Inflammatory macrophage treated with lipopolysaccharide for 4 hours (primary cell): Measurements from ENCODE around the gene ETFDH.

Experiments
- DNase-seq: peaks from one replicate; pipeline ENCODE4 v3.0.0-alpha.2; 2020

ETFDH gene

GRCh38 chr4:158671915-158672806 lies at the start of gene ETFDH:
ETFDH (plus strand) TSS chr4:158672296; CDS start chr4:158672457, 161 bp downstream.
- DNase-seq = peak; percentile 100

- peak; percentile 74 for DNase-seq
Observed at GRCh38 chr4:158624889-158625478, 47.1 kb upstream of the ETFDH start.

GRCh38 chr4:158625544-158625943 lies 46.6 kb upstream of the ETFDH start:
- no peak for DNase-seq

- no peak for DNase-seq
Observed at GRCh38 chr4:158630893-158631292, 41.2 kb upstream of the ETFDH start.

GRCh38 chr4:158636619-158637018 lies 35.5 kb upstream of the ETFDH start:
- no peak for DNase-seq

- DNase-seq = no peak
Observed at GRCh38 chr4:158644356-158644755, 27.7 kb upstream of the ETFDH start.

GRCh38 chr4:158644760-158645159 lies 27.3 kb upstream of the ETFDH start:
- DNase-seq = no peak

GRCh38 chr4:158649111-158649680 lies 22.9 kb upstream of the ETFDH start:
- DNase-seq = no peak

- peak; percentile 32 for DNase-seq
Observed at GRCh38 chr4:158652920-158653319, 19.2 kb upstream of the ETFDH start.

- no peak for DNase-seq
Observed at GRCh38 chr4:158656439-158656838, 15.7 kb upstream of the ETFDH start.

- no peak for DNase-seq
Observed at GRCh38 chr4:158657291-158657690, 14.8 kb upstream of the ETFDH start.

- peak; percentile 51 for DNase-seq
Observed at GRCh38 chr4:158663255-158663654, 8.8 kb upstream of the ETFDH start.

- peak; percentile 64 for DNase-seq
Observed at GRCh38 chr4:158663707-158664625, 8.1 kb upstream of the ETFDH start.

- DNase-seq = no peak
Observed at GRCh38 chr4:158664806-158665205, 7.3 kb upstream of the ETFDH start.

- DNase-seq = no peak
Observed at GRCh38 chr4:158666892-158667291, 5.2 kb upstream of the ETFDH start.

- peak; percentile 76 for DNase-seq
Observed at GRCh38 chr4:158667651-158668198, 4.4 kb upstream of the ETFDH start.

GRCh38 chr4:158669310-158669709 lies 2.8 kb upstream of the ETFDH start:
- DNase-seq = no peak

- DNase-seq = peak; percentile 50
Observed at GRCh38 chr4:158670975-158671664, 976 bp upstream of the ETFDH start.

- DNase-seq = no peak
Observed at GRCh38 chr4:158671665-158671914, 506 bp upstream of the ETFDH start, which contains the start of gene C4orf46. C4orf46 (minus strand) TSS chr4:158671887; CDS start chr4:158671801, 86 bp downstream.

GRCh38 chr4:158673633-158674032 lies 1.5 kb downstream of the ETFDH start:
- no peak for DNase-seq

GRCh38 chr4:158676076-158676475 lies 4.0 kb downstream of the ETFDH start:
- DNase-seq = no peak

GRCh38 chr4:158678767-158679166 lies 6.7 kb downstream of the ETFDH start:
- DNase-seq = no peak
